SK-N-SH (cell line): ENCODE data around the gene CHD9. TPM values are rescaled to one million over a fixed set of nuclear protein-coding genes. Genes with fewer than 3 reads are reported as not detected.

Source experiments
- CTCF ChIA-PET: fragments of 300-600, 350-600 bp; formaldehyde crosslinking; extraction: SDS; loops from one replicate; lab custom pipeline; 2021; lab: Yijun Ruan, JAX
- POLR2A ChIA-PET: fragments of 350-600 bp; sonication (Branson Sonifier 250); formaldehyde crosslinking; extraction: SDS; loops from one replicate; lab custom pipeline; 2020; ENCODE audit warnings: antibody characterized with exemption, inconsistent platforms; lab: Yijun Ruan, JAX
- DNase-seq: peaks from one replicate; pipeline ENCODE4 v3.0.0; 2012
- H2AFZ ChIP-seq: fragments of 200-600 bp; sonication (generic); 2 replicates; pipeline ENCODE4 v1.8.1; 2016; ENCODE audit warnings: antibody characterized with exemption, mild to moderate bottlenecking, low read depth
- H3F3A ChIP-seq: fragments of 200-600 bp; sonication (generic); replicated peaks from 2 replicates; pipeline ENCODE3; 2016; ENCODE audit warnings: antibody characterized with exemption, mild to moderate bottlenecking; ENCODE audit not compliant: insufficient read depth
- H3K27ac ChIP-seq, 2 experiments: fragments of 200-500 bp in 1 of 2; fragments of 200-600 bp in 1 of 2; sonication (Bioruptor generic) in 1 of 2; sonication (generic), shearing (Covaris generic) in 1 of 2; 2 replicates each; pipeline versions ENCODE4 v1.5.1 to v1.6.1; 2014 to 2016; ENCODE audit warnings: low read depth in 2 of 2, inconsistent platforms in 1 of 2, low read length in 1 of 2, mild to moderate bottlenecking in 1 of 2, mixed read lengths in 1 of 2
- H3K27me3 ChIP-seq: fragments of 200-600 bp; sonication (generic), shearing (Covaris generic); 2 replicates; pipeline ENCODE4 v1.6.1; 2016; ENCODE audit warnings: mixed run types; ENCODE audit not compliant: insufficient read depth
- H3K36me3 ChIP-seq, 2 experiments: fragments of 200-500 bp in 1 of 2; fragments of 200-600 bp in 1 of 2; sonication (Bioruptor generic) in 1 of 2; sonication (generic) in 1 of 2; replicated peaks in 1 of 2; 2 replicates each; pipeline versions ENCODE3 to v1.5.1; 2014 to 2016; ENCODE audit warnings: low read length in 1 of 2, mild to moderate bottlenecking in 1 of 2; ENCODE audit not compliant: insufficient read depth in 2 of 2, control insufficient read depth in 1 of 2
- H3K4me1 ChIP-seq, 2 experiments: fragments of 200-500 bp in 1 of 2; fragments of 200-600 bp in 1 of 2; sonication (Bioruptor generic) in 1 of 2; sonication (generic), shearing (Covaris generic) in 1 of 2; 2 replicates each; pipeline versions ENCODE4 v1.5.1 to v1.6.1; 2014 to 2016; ENCODE audit warnings: low read depth in 1 of 2, low read length in 1 of 2, mixed run types in 1 of 2; ENCODE audit not compliant: insufficient read depth in 2 of 2, control insufficient read depth in 1 of 2
- H3K4me2 ChIP-seq: fragments of 200-600 bp; sonication (generic), shearing (Covaris generic); 2 replicates; pipeline ENCODE4 v1.6.1; 2017; ENCODE audit warnings: mixed run types
- H3K4me3 ChIP-seq, 2 experiments: fragments of 200-500 bp in 1 of 2; fragments of 200-600 bp in 1 of 2; sonication (Bioruptor generic) in 1 of 2; sonication (generic), shearing (Covaris generic) in 1 of 2; 2 replicates each; pipeline versions ENCODE4 v1.5.1 to v1.8.1; 2014 to 2016; ENCODE audit warnings: low read depth in 2 of 2, inconsistent platforms in 1 of 2, low read length in 1 of 2, mild to moderate bottlenecking in 1 of 2, mixed read lengths in 1 of 2, moderate library complexity in 1 of 2
- H3K79me2 ChIP-seq: fragments of 200-600 bp; sonication (generic); 2 replicates; pipeline ENCODE4 v1.8.1; 2017; ENCODE audit warnings: mild to moderate bottlenecking; ENCODE audit not compliant: insufficient read depth
- H3K9ac ChIP-seq: fragments of 200-600 bp; sonication (generic); 2 replicates; pipeline ENCODE4 v1.6.1; 2017; ENCODE audit warnings: mixed run types
- H3K9me2 ChIP-seq: fragments of 200-600 bp; sonication (generic); 2 replicates; pipeline ENCODE4 v1.6.1; 2017; ENCODE audit warnings: mixed run types
- H3K9me3 ChIP-seq: fragments of 200-600 bp; sonication (generic); 2 replicates; pipeline ENCODE4 v1.6.1; 2017; ENCODE audit warnings: mixed run types, mild to moderate bottlenecking, moderate library complexity
- H4K20me1 ChIP-seq: fragments of 200-600 bp; sonication (generic); 2 replicates; pipeline ENCODE4 v1.6.1; 2017; ENCODE audit warnings: mild to moderate bottlenecking, mixed run types; ENCODE audit not compliant: insufficient read depth
- CHD2 ChIP-seq: fragments of 150-350 bp; IDR thresholded peaks from 2 replicates; pipeline ENCODE4 v1.6.1; 2018; ENCODE audit warnings: low read length; ENCODE audit not compliant: partially characterized antibody
- FOXM1 ChIP-seq: IDR thresholded peaks from 2 replicates; pipeline ENCODE4 v1.4.0; 2012; ENCODE audit warnings: low read depth, mild to moderate bottlenecking
- GATA2 ChIP-seq: sonication (generic); formaldehyde crosslinking; IDR thresholded peaks from 2 replicates; pipeline ENCODE4 v1.5.0; 2020; ENCODE audit warnings: mild to moderate bottlenecking, missing genetic modification reagents
- MAX ChIP-seq: IDR thresholded peaks from 2 replicates; pipeline ENCODE4 v1.4.0; 2012; ENCODE audit warnings: low read depth
- MEF2A ChIP-seq: IDR thresholded peaks from 2 replicates; pipeline ENCODE4 v1.4.0; 2012; ENCODE audit warnings: low read depth, borderline replicate concordance
- MXI1 ChIP-seq: IDR thresholded peaks from 2 replicates; pipeline ENCODE4 v1.6.1; 2012; ENCODE audit warnings: mild to moderate bottlenecking, low read depth, low read length, improper control_type of control experiment
- NFIC ChIP-seq: IDR thresholded peaks from 2 replicates; pipeline ENCODE4 v1.4.0; 2012; ENCODE audit warnings: borderline replicate concordance
- NRF1 ChIP-seq: IDR thresholded peaks from 2 replicates; pipeline ENCODE4 v1.6.1; 2012; ENCODE audit warnings: low read depth, mild to moderate bottlenecking, low read length
- PBX3 ChIP-seq: IDR thresholded peaks from 2 replicates; pipeline ENCODE4; 2012
- RXRA ChIP-seq: IDR thresholded peaks from 2 replicates; pipeline ENCODE4 v1.4.0; 2012; ENCODE audit warnings: low read depth, mild to moderate bottlenecking, borderline replicate concordance
- SIN3A ChIP-seq: IDR thresholded peaks from 2 replicates; pipeline ENCODE4 v1.6.1; 2012; ENCODE audit warnings: low read depth, mild to moderate bottlenecking, low read length, moderate library complexity, borderline replicate concordance
- SMC3 ChIP-seq: IDR thresholded peaks from 2 replicates; pipeline ENCODE4 v1.6.1; 2012; ENCODE audit warnings: low read depth, low read length, improper control_type of control experiment
- TAF1 ChIP-seq: IDR thresholded peaks from 2 replicates; pipeline ENCODE4 v1.6.1; 2012; ENCODE audit warnings: low read depth, mild to moderate bottlenecking, low read length, moderate library complexity, borderline replicate concordance
- TEAD4 ChIP-seq: IDR thresholded peaks from 2 replicates; pipeline ENCODE4 v1.4.0; 2012; ENCODE audit warnings: mild to moderate bottlenecking, borderline replicate concordance; ENCODE audit not compliant: insufficient read depth
- ZBTB33 ChIP-seq: IDR thresholded peaks from 2 replicates; pipeline ENCODE4 v1.4.0; 2012; ENCODE audit warnings: low read depth, borderline replicate concordance
- WGBS: methylation state at CpG from one replicate; pipeline ENCODE4 v1.1.6; 2017; ENCODE audit warnings: low lambda C conversion rate; 5-methylcytosine and 5-hydroxymethylcytosine counted together
- polyA plus RNA-seq, 3 experiments: library from polyadenylated mRNA; depleted of rRNA; stranded (reverse); fragments of >200 nt; gene quantifications; 2 replicates each; pipeline ENCODE4 v1.2.3, GENCODE V29; 2012

The CHD9 gene
- polyA plus RNA-seq, 1 of the 3 experiments (the other 2 are of a cell fraction), result 6.2 TPM

GRCh38 chr16:53094013-53094630 lies 39.3 kb downstream of the CHD9 start:
- H3K9me3 ChIP-seq, result no peaks in the 10 kb centered on the region
- peaks cover 44% of the 10 kb centered on the region for H3K79me2 ChIP-seq
- DNase-seq, result no peak
- no peak overlapping the region for H2AFZ ChIP-seq
- peaks cover 40 to 50% of the 10 kb centered on the region in 2 experiments for H3K4me1 ChIP-seq
- no peaks in the 10 kb centered on the region for H4K20me1 ChIP-seq
- H3K4me3 ChIP-seq, result no peak overlapping the region
- CTCF ChIA-PET, result interaction anchor here (0.9 to 1.4 kb wide), 3 partner anchors 8 to 189 kb away, joined by 3 to 5 read pairs (median 3); partner anchors contain the start of gene CHD9
- H3K27ac ChIP-seq, result peak overlapping the region in 1 of 2 experiments; percentile 98; a peak in 3 of 4 replicates
- no peak for TF ChIP-seq TEAD4
- peak; percentile 40; the same call in 1 of the 2 replicates for TF ChIP-seq MXI1
- TF ChIP-seq MAX, result no peak
- H3K9ac ChIP-seq, result no peak overlapping the region
- H3K27me3 ChIP-seq, result no peaks in the 10 kb centered on the region
- no peaks in the 10 kb centered on the region for H3K9me2 ChIP-seq
- WGBS, result 78% methylated on average over 6 of the region's 10 CpGs
- H3K36me3 ChIP-seq, result no peaks in the 10 kb centered on the region
- POLR2A ChIA-PET, result no interaction called here
- peaks cover 35% of the 10 kb centered on the region for H3F3A ChIP-seq
- no peak overlapping the region for H3K4me2 ChIP-seq

GRCh38 chr16:53097190-53097589 lies 42.4 kb downstream of the CHD9 start:
- no peaks in the 10 kb centered on the region for H4K20me1 ChIP-seq
- H3K4me2 ChIP-seq, result no peak overlapping the region
- peaks cover 61% of the 10 kb centered on the region for H3K79me2 ChIP-seq
- H3K27ac ChIP-seq, result peak overlapping the region; percentile 8 to 99; a peak in 2 of 4 replicates
- DNase-seq, result no peak
- TF ChIP-seq SIN3A (no peak), RXRA (no peak), FOXM1 (no peak), MEF2A (no peak)
- TF ChIP-seq, all 33 proteins: peak for 0
- Histone ChIP-seq H3K4me1 (peaks cover 24 to 38% of the 10 kb centered on the region in 2 experiments), H3K4me3 (no peak overlapping the region), H3K27me3 (no peaks in the 10 kb centered on the region), H3K9ac (no peak overlapping the region), H3K9me3 (no peaks in the 10 kb centered on the region), H3K9me2 (no peaks in the 10 kb centered on the region), H3K36me3 (no peaks in the 10 kb centered on the region), H3F3A (peaks cover 41% of the 10 kb centered on the region), H2AFZ (no peak overlapping the region)
- 94% methylated on average over 4 of the region's 4 CpGs for WGBS
- POLR2A ChIA-PET, result interaction anchor here (3.0 to 4.7 kb wide), 3 partner anchors 11 to 32 kb away, joined by 16 to 58 read pairs (median 32); no protein-coding TSS in a partner anchor
- CTCF ChIA-PET, result no interaction called here

GRCh38 chr16:53098526-53099317 lies 43.9 kb downstream of the CHD9 start:
- WGBS, result 13% methylated on average over 16 of the region's 16 CpGs
- peaks cover 65% of the 10 kb centered on the region for H3K79me2 ChIP-seq
- TF ChIP-seq TAF1 (0 out of 2 replicates have a peak, but pooled peaks have one; percentile 31), ZBTB33 (no peak; the same call in 1 of the 2 replicates), NRF1 (no peak), SIN3A (peak; percentile 51; the same call in 1 of the 2 replicates), CHD2 (peak; percentile 70), FOXM1 (no peak), GATA2 (0 out of 2 replicates have a peak, but pooled peaks have one; percentile 5), PBX3 (peak; percentile 66), NFIC (peak; percentile 72; the same call in 1 of the 2 replicates), SMC3 (no peak; the same call in 1 of the 2 replicates)

More at GRCh38 chr16:53098526-53099317, 43.9 kb downstream of the CHD9 start:
- Histone ChIP-seq H3F3A (peaks cover 38% of the 10 kb centered on the region), H3K4me1 (peaks cover 18 to 32% of the 10 kb centered on the region in 2 experiments), H3K27me3 (no peaks in the 10 kb centered on the region), H3K9me2 (no peaks in the 10 kb centered on the region), H3K4me3 (peak overlapping the region; percentile 36 to 61), H3K27ac (peak overlapping the region; percentile 99), H3K9ac (peak overlapping the region; percentile 74), H3K9me3 (no peaks in the 10 kb centered on the region), H2AFZ (no peak overlapping the region), H3K4me2 (peak overlapping the region; percentile 82), H3K36me3 (peaks cover 0 to 3% of the 10 kb centered on the region in 2 experiments), H4K20me1 (no peaks in the 10 kb centered on the region)
- peak; percentile 78 for DNase-seq
- ChIA-PET POLR2A (interaction anchor here (0.9 to 4.7 kb wide), 6 partner anchors 10 to 56 kb away, joined by 3 to 58 read pairs (median 17); partner anchors contain the start of gene CHD9), CTCF (interaction anchor here (0.8 to 3.4 kb wide), 9 partner anchors 9 to 185 kb away, joined by 3 to 31 read pairs (median 4); partner anchors contain the start of gene CHD9)
